ENCODE measurements around the gene KRTAP4-12. TPM values are rescaled to one million over a fixed set of nuclear protein-coding genes. Genes with fewer than 3 reads are reported as not detected.

The KRTAP4-12 gene
- total and polyA plus RNA-seq, 10 of the 15 experiments (the other 5 are each of a cell fraction or from before 2014, with no cell fraction given) = not detected

GRCh38 chr17:41098481-41098880, 25.5 kb downstream of the KRTAP4-12 start:
- Histone ChIP-seq H4K20me1 (ENCODE audit: control insufficient read depth, insufficient read depth) (no peaks in the 10 kb centered on the region), H2AFZ (ENCODE audit: control insufficient read depth, low read depth, low read length) (no peak overlapping the region), H3K36me3 (ENCODE audit: control insufficient read depth in 2 of 2, insufficient read depth in 2 of 2, low read length in 1 of 2) (no peaks in the 10 kb centered on the region), H3K9ac (ENCODE audit: control insufficient read depth, insufficient read depth, low read length) (no peak overlapping the region), H3K27me3 (replicated peaks in 1 of 2; ENCODE audit: control insufficient read depth in 2 of 2, insufficient read depth in 2 of 2, low read length in 1 of 2) (no peaks in the 10 kb centered on the region; a peak in 2 of 4 replicates), H3K4me3 (no peak overlapping the region), H3K4me2 (ENCODE audit: control insufficient read depth, insufficient read depth) (no peak overlapping the region), H3K9me3 (replicated peaks; ENCODE audit: control insufficient read depth, insufficient read depth, low read length) (no peaks in the 10 kb centered on the region), H3K4me1 (ENCODE audit: control insufficient read depth, insufficient read depth, low read length) (no peaks in the 10 kb centered on the region), H3K79me2 (ENCODE audit: control insufficient read depth, insufficient read depth, low read length) (no peaks in the 10 kb centered on the region), H3K27ac (ENCODE audit: control insufficient read depth, insufficient read depth) (no peak overlapping the region)
- FAIRE-seq = no peak
- 7% methylated on average over 5 of the region's 6 CpGs for WGBS (ENCODE audit: insufficient coverage, insufficient replicate concordance, low lambda C conversion rate, missing lambda C conversion rate)
- BruUV-seq (replicated peaks) = no TSS peak
- intact Hi-C loops (cut with micrococcal nuclease; ENCODE audit: unreplicated experiment) (no loop called here), in situ Hi-C loops (cut with MboI) (no loop called here)
- TF ChIP-seq BRCA1 (IDR thresholded peaks at IDR 0.05; ENCODE audit: low read depth, low read length) (no peak), KDM1A (IDR thresholded peaks at IDR 0.05; ENCODE audit: borderline replicate concordance) (no peak), SRF (IDR thresholded peaks at IDR 0.05; ENCODE audit: low read depth in 2 of 2, low read length in 2 of 2) (no peak)
- CTCF ChIA-PET = no interaction called here
- POLR2A ChIA-PET = no interaction called here
- no peak for ATAC-seq
- DNase-seq (ENCODE audit: low read depth, low spot score) = no peak
- RAD21 ChIA-PET (ENCODE audit: unreplicated experiment) = no interaction called here
- SMC1A ChIA-PET (ENCODE audit: uncharacterized antibody, unreplicated experiment) = no interaction called here

- no peak for ATAC-seq
- in situ Hi-C loops (cut with MboI) (no loop called here), intact Hi-C loops (cut with micrococcal nuclease; ENCODE audit: unreplicated experiment) (no loop called here)
- Histone ChIP-seq H3K79me2 (ENCODE audit: control insufficient read depth, insufficient read depth, low read length) (no peaks in the 10 kb centered on the region), H3K4me3 (no peak within 1 kb of the TSS), H3K36me3 (ENCODE audit: control insufficient read depth in 2 of 2, insufficient read depth in 2 of 2, low read length in 1 of 2) (no peaks in the 10 kb centered on the region), H3K4me2 (ENCODE audit: control insufficient read depth, insufficient read depth) (no peak within 1 kb of the TSS), H3K27me3 (replicated peaks in 1 of 2; ENCODE audit: control insufficient read depth in 2 of 2, insufficient read depth in 2 of 2, low read length in 1 of 2) (no peaks in the 10 kb centered on the region; a peak in 2 of 4 replicates), H3K27ac (ENCODE audit: control insufficient read depth, insufficient read depth) (no peak within 1 kb of the TSS), H3K9ac (ENCODE audit: control insufficient read depth, insufficient read depth, low read length) (no peak within 1 kb of the TSS), H4K20me1 (ENCODE audit: control insufficient read depth, insufficient read depth) (no peaks in the 10 kb centered on the region), H3K9me3 (replicated peaks; ENCODE audit: control insufficient read depth, insufficient read depth, low read length) (no peaks in the 10 kb centered on the region), H3K4me1 (ENCODE audit: control insufficient read depth, insufficient read depth, low read length) (no peaks in the 10 kb centered on the region), H2AFZ (ENCODE audit: control insufficient read depth, low read depth, low read length) (no peak within 1 kb of the TSS)
- ChIA-PET POLR2A (no interaction called here), SMC1A (ENCODE audit: uncharacterized antibody, unreplicated experiment) (no interaction called here), RAD21 (ENCODE audit: unreplicated experiment) (no interaction called here), CTCF (no interaction called here)
- BruUV-seq (replicated peaks) = no TSS peak
- TF ChIP-seq EZH2 (IDR thresholded peaks at IDR 0.05; ENCODE audit: borderline replicate concordance, control insufficient read depth, low read depth, low read length) (no peak), WRNIP1 (IDR thresholded peaks at IDR 0.05; ENCODE audit: borderline replicate concordance, low read depth, low read length) (no peak), MEF2A (IDR thresholded peaks at IDR 0.05; ENCODE audit: insufficient read depth, low read depth, low read length) (no peak), HDAC2 (IDR thresholded peaks at IDR 0.05) (no peak), PML (IDR thresholded peaks at IDR 0.05; ENCODE audit: low read length) (no peak), HDAC6 (IDR thresholded peaks at IDR 0.05; ENCODE audit: unreplicated experiment) (no peak), JUNB (IDR thresholded peaks at IDR 0.05) (no peak), BMI1 (IDR thresholded peaks at IDR 0.05; ENCODE audit: borderline replicate concordance) (no peak), RAD21 (IDR thresholded peaks at IDR 0.05; ENCODE audit: insufficient read depth, low read depth, low read length) (no peak), ATF7 (IDR thresholded peaks at IDR 0.05; ENCODE audit: low read depth) (no peak), ZNF687 (IDR thresholded peaks at IDR 0.05) (no peak)
- WGBS (ENCODE audit: insufficient coverage, insufficient replicate concordance, low lambda C conversion rate, missing lambda C conversion rate) = 2% methylated on average over 4 of the region's 4 CpGs
- no peak for DNase-seq (ENCODE audit: low read depth, low spot score)
- FAIRE-seq = no peak
Observed at GRCh38 chr17:41098042-41098441, 25.9 kb downstream of the KRTAP4-12 start, which contains the start of gene KRTAP4-8. TSS of gene KRTAP4-8 (minus strand) at chr17:41098142. CDS start at chr17:41098084, 58 bp downstream.

Data from GM12878 (cell line).